Measurements from ENCODE around the gene FBLIM1. TPM values are rescaled to one million over a fixed set of nuclear protein-coding genes. Genes with fewer than 3 reads are reported as not detected.
A peak's percentile ranks its signal among the peaks of the same experiment; 100 is the strongest.
"Not testable (repeated sequence)": the region's sequence is repeated elsewhere in the genome, so short reads cannot be mapped to it uniquely, and the experiment has no call there.

FBLIM1 gene
- total RNA-seq, 3 donors from 2014 or later = 17.4 to 73.4 (median 42.6) TPM

DNA sequence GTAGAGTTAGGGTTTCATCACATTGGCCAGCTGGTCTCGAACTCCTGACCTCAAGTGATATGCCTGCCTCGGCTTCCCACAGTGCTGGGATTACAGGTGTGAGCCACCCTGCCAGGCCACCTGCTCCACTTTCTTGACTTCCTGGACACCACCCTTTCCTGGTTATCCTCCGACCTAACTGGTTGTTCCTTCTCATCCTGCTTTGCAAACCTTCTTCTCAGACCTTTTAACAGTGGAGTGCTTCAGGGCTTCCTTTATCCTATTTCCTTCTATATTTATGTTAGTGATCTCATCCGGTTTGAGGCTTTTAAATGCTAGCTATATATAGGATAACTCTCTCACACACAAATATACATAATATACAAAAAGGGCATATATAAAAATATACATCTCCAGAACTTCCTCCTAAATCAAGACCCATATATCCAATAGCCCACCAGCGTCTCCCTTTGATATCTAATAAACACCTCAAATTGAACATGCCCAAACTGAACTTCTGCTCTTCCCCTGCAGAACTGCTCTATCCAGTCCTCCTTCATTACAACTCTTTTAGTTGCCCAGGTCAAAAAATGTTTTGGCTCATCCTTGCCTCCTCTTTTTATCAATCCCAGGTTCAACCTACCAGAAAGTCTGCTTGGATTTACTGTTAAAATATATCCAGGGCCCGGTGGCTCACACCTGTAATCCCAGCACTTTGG, 68.4 kb downstream of the FBLIM1 start:
- TF ChIP-seq POLR2A (IDR thresholded peaks at IDR 0.05) (no peak), POLR2AphosphoS5 (IDR thresholded peaks at IDR 0.05) (no peak)
- TF ChIP-seq, protein P1, sequence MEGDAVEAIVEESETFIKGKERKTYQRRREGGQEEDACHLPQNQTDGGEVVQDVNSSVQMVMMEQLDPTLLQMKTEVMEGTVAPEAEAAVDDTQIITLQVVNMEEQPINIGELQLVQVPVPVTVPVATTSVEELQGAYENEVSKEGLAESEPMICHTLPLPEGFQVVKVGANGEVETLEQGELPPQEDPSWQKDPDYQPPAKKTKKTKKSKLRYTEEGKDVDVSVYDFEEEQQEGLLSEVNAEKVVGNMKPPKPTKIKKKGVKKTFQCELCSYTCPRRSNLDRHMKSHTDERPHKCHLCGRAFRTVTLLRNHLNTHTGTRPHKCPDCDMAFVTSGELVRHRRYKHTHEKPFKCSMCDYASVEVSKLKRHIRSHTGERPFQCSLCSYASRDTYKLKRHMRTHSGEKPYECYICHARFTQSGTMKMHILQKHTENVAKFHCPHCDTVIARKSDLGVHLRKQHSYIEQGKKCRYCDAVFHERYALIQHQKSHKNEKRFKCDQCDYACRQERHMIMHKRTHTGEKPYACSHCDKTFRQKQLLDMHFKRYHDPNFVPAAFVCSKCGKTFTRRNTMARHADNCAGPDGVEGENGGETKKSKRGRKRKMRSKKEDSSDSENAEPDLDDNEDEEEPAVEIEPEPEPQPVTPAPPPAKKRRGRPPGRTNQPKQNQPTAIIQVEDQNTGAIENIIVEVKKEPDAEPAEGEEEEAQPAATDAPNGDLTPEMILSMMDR (IDR thresholded peaks at IDR 0.05) = no peak
- Histone ChIP-seq H3K4me1 (peaks cover 0 to 13% of the 10 kb centered on the region in 2 donors), H3K36me3 (no peaks in the 10 kb centered on the region), H3K27ac (no peak overlapping the region), H3K27me3 (no peaks in the 10 kb centered on the region), H3K9me3 (no peaks in the 10 kb centered on the region), H3K4me3 (no peak overlapping the region)
- no peak for DNase-seq (ENCODE audit: low spot score in 2 of 2)
- intact Hi-C loops (cut with DNase I; ENCODE audit: low total_unique reads) = no loop called here

DNA sequence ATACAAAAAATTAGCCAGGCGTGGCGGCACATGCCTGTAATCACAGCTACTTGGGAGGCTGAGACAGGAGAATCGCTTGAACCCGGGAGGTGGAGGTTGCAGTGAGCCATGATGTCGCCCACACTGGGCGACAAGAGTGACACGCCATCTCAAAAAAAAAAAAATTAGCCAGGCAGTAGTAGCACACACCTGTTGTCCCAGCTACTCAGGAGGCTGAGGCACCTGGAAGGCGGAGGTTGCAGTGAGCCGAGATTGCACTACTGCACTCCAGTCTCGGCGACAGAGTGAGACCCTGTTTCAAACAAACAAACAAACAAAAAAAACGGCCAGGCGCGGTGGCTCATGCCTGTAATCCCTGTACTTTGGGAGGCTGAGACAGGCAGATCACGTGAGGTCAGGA, 69.0 kb downstream of the FBLIM1 start:
- H3K9me3 ChIP-seq; intact Hi-C loops (cut with DNase I; ENCODE audit: low total_unique reads); H3K27ac ChIP-seq: not testable (repeated sequence)

DNA sequence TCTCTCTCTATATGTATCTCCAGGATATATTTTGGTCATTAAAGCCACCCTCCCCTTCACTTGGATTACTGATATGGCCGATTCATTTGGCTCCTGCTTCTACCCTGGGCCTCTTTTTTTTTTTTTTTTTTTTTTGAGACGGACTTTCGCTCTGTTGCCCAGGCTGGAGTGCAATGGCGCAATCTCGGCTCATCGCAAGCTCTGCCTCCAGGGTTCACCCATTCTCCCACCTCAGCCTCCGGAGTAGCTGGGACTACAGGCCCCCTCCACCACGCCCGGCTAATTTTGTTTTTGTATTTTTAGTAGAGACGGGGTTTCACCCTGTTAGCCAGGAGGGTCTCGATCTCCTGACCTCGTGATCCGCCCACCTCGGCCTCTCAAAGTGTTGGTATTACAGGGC, 70.3 kb downstream of the FBLIM1 start:
- DNase-seq (ENCODE audit: low spot score in 2 of 2); H3K27me3 ChIP-seq; H3K9me3 ChIP-seq; H3K36me3 ChIP-seq; H3K4me3 ChIP-seq; intact Hi-C loops (cut with DNase I; ENCODE audit: low total_unique reads); H3K27ac ChIP-seq: not testable (repeated sequence)
- peaks cover 0 to 13% of the 10 kb centered on the region in 2 donors for H3K4me1 ChIP-seq

More for the DNA sequence above, 69.0 kb downstream of the FBLIM1 start:
- not testable (repeated sequence) for H3K27me3 ChIP-seq; H3K36me3 ChIP-seq; H3K4me3 ChIP-seq; DNase-seq (ENCODE audit: low spot score in 2 of 2)
- H3K4me1 ChIP-seq = peaks cover 0 to 13% of the 10 kb centered on the region in 2 donors

DNA sequence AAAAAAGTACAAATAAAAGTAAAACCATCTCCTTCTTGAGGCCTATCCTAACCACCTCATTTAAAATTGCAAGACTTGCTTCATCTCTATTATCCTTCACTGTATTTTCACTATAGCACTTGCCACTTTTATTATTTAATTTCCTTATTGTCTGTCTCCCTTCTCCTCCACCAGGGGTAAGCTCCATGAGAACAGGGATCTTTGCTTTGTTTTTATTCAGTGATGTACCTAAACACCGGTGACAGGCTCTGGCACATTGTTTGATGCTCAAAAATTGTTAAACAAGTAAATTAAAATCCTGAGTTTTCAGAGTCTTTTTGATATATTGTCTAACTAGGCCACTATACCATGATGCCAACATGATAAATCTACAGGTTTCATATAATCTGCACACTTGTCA, 71.7 kb downstream of the FBLIM1 start:
- intact Hi-C loops (cut with DNase I; ENCODE audit: low total_unique reads) = no loop called here
- H3K4me3 ChIP-seq = no peak overlapping the region
- H3K9me3 ChIP-seq = no peaks in the 10 kb centered on the region
- H3K4me1 ChIP-seq = peaks cover 0 to 13% of the 10 kb centered on the region in 2 donors
- no peaks in the 10 kb centered on the region for H3K36me3 ChIP-seq
- H3K27me3 ChIP-seq = no peaks in the 10 kb centered on the region
- TF ChIP-seq, protein P1 (IDR thresholded peaks at IDR 0.05) = peak in 2 of 3 donors; percentile 24 to 37
- no peak for TF ChIP-seq POLR2A (IDR thresholded peaks at IDR 0.05)
- DNase-seq (ENCODE audit: low spot score in 2 of 2) = no peak
- H3K27ac ChIP-seq = peak overlapping the region; percentile 29 to 100

DNA sequence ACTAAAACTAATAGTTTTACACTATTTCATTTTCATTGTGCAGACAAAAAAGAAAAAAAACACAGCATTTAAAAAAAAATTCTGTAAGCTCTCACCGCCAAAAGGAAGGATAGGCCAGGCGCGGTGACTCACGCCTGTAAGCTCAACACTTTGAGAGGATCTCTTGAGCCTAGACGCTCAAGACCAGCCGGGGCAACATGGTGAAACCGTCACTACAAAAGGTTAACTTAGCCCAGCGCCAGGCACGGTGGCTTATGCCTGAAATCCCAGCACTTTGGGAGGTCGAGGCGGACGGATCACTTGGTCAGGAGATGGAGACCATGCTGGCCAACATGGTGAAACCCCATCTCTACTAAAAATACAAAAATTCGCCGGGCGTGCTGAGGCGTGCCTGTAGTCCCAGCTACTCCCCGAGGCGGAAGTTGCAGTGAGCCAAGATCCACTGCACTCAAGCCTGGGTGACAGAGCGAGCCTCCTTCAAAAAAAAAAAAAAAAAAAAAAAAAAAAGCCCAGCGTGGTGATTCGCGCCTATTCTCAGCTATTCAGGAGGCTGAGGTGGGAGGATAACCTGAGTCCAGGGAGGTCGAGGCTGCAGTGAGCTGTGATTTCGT, 74.6 kb downstream of the FBLIM1 start:
- intact Hi-C loops (cut with DNase I; ENCODE audit: low total_unique reads) = no loop called here
- Histone ChIP-seq H3K27ac (peak overlapping the region; percentile 87 to 100), H3K4me1 (peaks cover 0 to 13% of the 10 kb centered on the region in 2 donors), H3K27me3 (no peaks in the 10 kb centered on the region), H3K36me3 (no peaks in the 10 kb centered on the region), H3K4me3 (peak overlapping the region; percentile 74 to 93 (median 82)), H3K9me3 (no peaks in the 10 kb centered on the region)
- TF ChIP-seq POLR2AphosphoS5 (IDR thresholded peaks at IDR 0.05) = peak in 2 of 3 donors; percentile 37 to 70
- TF ChIP-seq, protein P1 (IDR thresholded peaks at IDR 0.05) = no peak
- DNase-seq (ENCODE audit: low spot score in 2 of 2) = peak; percentile 79 to 90

DNA sequence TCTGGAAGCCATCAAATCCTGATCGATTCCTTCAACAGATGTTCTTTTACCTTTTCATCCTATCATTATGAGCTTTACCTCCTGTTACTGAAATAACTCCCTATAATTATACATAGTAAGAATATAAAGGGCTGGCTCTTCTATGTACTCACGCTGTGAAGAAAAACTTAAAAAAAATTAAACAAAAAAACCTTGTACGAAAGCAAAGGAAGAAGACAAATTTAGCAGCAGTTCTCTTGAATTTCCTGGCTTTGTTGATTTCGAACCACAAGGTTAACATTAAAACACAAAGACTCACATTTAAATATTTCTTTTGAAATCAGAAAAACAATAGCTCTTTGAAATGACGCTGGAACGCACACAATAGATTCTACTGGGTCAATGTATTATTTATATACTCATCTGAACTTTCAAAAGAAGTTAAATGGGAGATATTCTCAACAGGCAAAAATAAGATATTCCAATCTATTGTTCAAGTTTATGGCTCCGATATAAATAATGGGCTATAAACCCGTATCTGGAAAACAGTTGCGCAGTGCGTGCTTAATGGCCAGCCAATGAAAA, 75.3 kb downstream of the FBLIM1 start:
- H3K36me3 ChIP-seq = no peaks in the 10 kb centered on the region
- DNase-seq (ENCODE audit: low spot score in 2 of 2) = no peak
- TF ChIP-seq POLR2AphosphoS5 (IDR thresholded peaks at IDR 0.05) = no peak
- no peak for TF ChIP-seq POLR2A (IDR thresholded peaks at IDR 0.05)
- TF ChIP-seq, protein P1 (IDR thresholded peaks at IDR 0.05) = no peak
- peaks cover 0 to 13% of the 10 kb centered on the region in 2 donors for H3K4me1 ChIP-seq
- H3K4me3 ChIP-seq = peak overlapping the region; percentile 74 to 93 (median 82)
- intact Hi-C loops (cut with DNase I; ENCODE audit: low total_unique reads) = no loop called here
- no peaks in the 10 kb centered on the region for H3K9me3 ChIP-seq
- no peaks in the 10 kb centered on the region for H3K27me3 ChIP-seq
- peak overlapping the region; percentile 96 to 100 for H3K27ac ChIP-seq

All from breast epithelium (tissue), 4 donors.